Activated naive CD8-positive, alpha-beta T cell (primary cell): Measurements from ENCODE around the gene FANCE.

Source experiments
- H3K27ac Mint-ChIP-seq: one replicate; pipeline ENCODE4 v1.8.0; 2021; ENCODE audit warnings: mixed read lengths
- H3K27me3 Mint-ChIP-seq: one replicate; pipeline ENCODE4 v1.8.0; 2021; ENCODE audit warnings: mixed read lengths
- H3K36me3 Mint-ChIP-seq: one replicate; pipeline ENCODE4 v1.8.0; 2021; ENCODE audit warnings: mixed read lengths
- H3K4me1 Mint-ChIP-seq: one replicate; pipeline ENCODE4 v1.8.0; 2021; ENCODE audit warnings: low read depth, mixed read lengths
- H3K4me3 Mint-ChIP-seq: one replicate; pipeline ENCODE4 v1.8.0; 2021; ENCODE audit warnings: mild to moderate bottlenecking, mixed read lengths
- H3K9me3 Mint-ChIP-seq: one replicate; pipeline ENCODE4 v1.8.0; 2021; ENCODE audit warnings: low read depth, mixed read lengths

Gene FANCE

GRCh38 chr6:35452183-35453090 is at the start of gene FANCE:
Gene FANCE (plus strand): TSS chr6:35452338. CDS start chr6:35452546, 208 bp downstream.
- H3K27ac Mint-ChIP-seq = peak within 1 kb of the TSS; percentile 41
- H3K27me3 Mint-ChIP-seq = no peaks in the 10 kb centered on the region
- no peaks in the 10 kb centered on the region for H3K9me3 Mint-ChIP-seq
- H3K4me3 Mint-ChIP-seq = peak within 1 kb of the TSS; percentile 85
- peaks cover 29% of the 10 kb centered on the region for H3K4me1 Mint-ChIP-seq
- H3K36me3 Mint-ChIP-seq = no peaks in the 10 kb centered on the region

GRCh38 chr6:35402856-35403191 is 49.3 kb upstream of the FANCE start:
- H3K4me1 Mint-ChIP-seq = peaks cover 18% of the 10 kb centered on the region
- peaks cover 4% of the 10 kb centered on the region for H3K36me3 Mint-ChIP-seq
- no peak overlapping the region for H3K4me3 Mint-ChIP-seq
- H3K27ac Mint-ChIP-seq = no peak overlapping the region
- H3K9me3 Mint-ChIP-seq = no peaks in the 10 kb centered on the region
- H3K27me3 Mint-ChIP-seq = no peaks in the 10 kb centered on the region

DNA sequence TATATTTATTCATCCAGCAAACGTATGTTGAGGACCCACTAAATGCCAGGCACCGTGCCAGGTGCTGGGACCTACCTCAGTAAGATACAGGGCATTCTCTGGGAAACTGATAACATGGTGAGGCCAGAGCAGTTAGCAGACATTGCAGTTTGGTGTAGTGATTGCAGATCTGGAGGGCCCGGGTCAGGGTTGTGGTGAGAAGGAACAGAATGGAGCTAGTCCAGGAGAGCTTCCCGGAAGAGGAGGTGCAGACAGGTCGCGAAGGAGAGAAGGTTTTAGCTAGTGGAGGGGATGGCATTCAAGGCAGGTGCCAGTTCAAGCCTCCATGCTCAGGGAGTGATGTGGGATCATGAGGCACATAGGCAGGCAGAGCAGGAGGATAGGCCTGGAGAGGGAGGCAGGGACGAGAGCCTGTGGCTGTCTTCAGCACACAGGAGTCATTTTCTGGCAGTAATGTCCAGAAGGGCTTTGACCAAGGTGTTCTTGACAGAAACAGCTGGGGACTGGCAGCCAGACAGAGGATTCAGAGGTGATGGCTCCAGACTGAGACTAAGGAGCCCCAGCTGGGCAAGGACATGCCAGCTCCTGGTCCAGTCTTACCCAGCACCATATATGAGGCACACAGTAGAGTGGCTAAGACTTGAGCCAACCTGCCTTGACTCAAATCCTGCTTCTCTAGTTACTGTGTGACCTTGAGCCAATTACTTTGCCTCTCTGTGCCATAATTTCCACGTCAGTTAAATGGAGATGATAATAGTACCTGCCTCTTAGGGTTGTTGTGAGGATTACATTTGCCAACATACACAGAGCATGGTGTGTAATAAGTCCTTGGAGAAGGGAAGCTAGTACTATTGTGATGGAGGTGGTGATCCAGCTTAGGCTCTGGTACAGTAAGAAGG is 48.3 kb upstream of the FANCE start:
- Mint-ChIP-seq H3K4me3 (no peak overlapping the region), H3K27me3 (no peaks in the 10 kb centered on the region), H3K27ac (peak overlapping the region; percentile 1)

DNA sequence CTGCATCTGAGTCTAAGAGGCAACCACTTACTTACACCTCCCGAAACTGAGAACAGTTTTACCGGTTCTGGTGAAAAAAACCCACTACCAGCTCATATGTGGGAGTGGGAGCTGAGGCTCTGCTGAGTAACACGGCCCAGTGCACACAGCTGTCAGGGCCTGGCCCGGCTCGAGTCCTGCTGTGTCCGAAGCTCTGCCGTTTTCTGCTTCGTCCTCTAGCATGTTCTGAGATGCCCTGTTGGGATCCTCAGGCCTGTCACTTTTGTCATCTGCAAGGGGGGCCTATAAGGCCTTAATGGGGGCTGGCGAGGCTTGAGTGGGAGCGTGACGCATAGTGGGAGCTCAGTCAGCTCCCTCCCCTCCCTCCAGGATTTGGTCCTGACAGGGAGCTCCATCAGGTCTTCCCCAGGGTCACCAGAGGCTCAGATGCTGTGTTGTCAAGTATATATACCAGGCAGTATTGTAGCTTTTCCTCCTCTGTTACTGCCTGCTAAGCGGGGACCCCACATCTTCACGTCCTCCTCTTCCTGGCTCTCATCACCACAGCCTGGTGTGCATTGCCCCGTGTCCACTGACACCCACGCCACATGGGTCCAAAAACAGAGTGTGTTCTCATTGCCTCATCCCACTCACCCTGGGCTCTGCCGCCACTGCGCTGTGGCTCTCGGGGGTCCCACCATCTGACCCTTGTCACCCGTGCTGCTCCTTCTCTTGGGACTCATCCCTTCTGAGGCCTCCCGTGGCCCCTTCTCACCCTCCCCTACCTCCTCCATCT is 45.2 kb upstream of the FANCE start:
- Mint-ChIP-seq H3K27ac (no peak overlapping the region), H3K9me3 (no peaks in the 10 kb centered on the region), H3K36me3 (peaks cover 2% of the 10 kb centered on the region), H3K4me1 (peaks cover 40% of the 10 kb centered on the region), H3K4me3 (no peak overlapping the region), H3K27me3 (no peaks in the 10 kb centered on the region)

More for the DNA sequence above, 48.3 kb upstream of the FANCE start:
- peaks cover 17% of the 10 kb centered on the region for H3K4me1 Mint-ChIP-seq
- H3K9me3 Mint-ChIP-seq = no peaks in the 10 kb centered on the region
- H3K36me3 Mint-ChIP-seq = no peaks in the 10 kb centered on the region

DNA sequence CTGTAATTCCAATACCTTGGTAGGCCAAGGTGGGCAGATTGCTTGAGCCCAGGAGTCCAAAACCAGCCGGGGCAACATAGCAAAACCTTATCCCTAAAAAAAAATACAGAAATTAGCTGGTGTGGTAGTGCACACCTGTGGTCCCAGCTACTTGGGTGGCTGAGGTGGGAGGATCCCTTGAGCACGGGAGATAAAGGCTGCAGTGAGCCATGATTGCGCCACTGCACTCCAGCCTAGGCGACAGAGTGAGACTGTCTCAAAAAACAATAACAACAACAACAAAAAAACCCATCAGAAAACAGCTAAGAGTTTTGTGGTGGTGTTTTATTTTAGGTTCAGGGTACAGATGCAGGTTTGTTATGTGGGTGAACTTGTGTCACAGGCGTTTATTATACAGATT is 42.9 kb upstream of the FANCE start:
- Mint-ChIP-seq H3K9me3 (no peaks in the 10 kb centered on the region), H3K36me3 (peaks cover 8% of the 10 kb centered on the region), H3K27me3 (no peaks in the 10 kb centered on the region), H3K4me1 (peaks cover 37% of the 10 kb centered on the region), H3K4me3 (no peak overlapping the region), H3K27ac (peak overlapping the region; percentile 54)

DNA sequence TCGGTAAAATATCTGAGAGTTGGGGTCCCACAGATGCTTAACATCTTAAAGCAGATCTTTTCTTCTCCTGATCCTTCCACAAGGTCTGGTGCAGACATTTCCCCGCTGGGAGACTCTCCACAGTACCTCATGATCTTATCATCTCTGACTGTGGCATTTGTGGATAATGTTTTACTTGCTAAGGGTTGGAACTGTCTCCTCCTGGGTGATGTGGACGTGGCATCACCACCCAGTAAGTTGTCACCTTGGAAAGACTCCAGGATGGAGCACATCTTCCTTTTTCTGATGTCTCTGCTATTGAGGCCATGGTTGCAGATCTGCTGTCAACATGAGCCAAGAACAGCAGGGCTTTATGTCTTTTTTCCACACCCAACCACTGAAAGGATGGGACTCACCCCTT is 42.0 kb upstream of the FANCE start:
- Mint-ChIP-seq H3K36me3 (peaks cover 8% of the 10 kb centered on the region), H3K27ac (peak overlapping the region; percentile 73), H3K4me3 (no peak overlapping the region), H3K9me3 (no peaks in the 10 kb centered on the region), H3K27me3 (no peaks in the 10 kb centered on the region), H3K4me1 (peaks cover 39% of the 10 kb centered on the region)

DNA sequence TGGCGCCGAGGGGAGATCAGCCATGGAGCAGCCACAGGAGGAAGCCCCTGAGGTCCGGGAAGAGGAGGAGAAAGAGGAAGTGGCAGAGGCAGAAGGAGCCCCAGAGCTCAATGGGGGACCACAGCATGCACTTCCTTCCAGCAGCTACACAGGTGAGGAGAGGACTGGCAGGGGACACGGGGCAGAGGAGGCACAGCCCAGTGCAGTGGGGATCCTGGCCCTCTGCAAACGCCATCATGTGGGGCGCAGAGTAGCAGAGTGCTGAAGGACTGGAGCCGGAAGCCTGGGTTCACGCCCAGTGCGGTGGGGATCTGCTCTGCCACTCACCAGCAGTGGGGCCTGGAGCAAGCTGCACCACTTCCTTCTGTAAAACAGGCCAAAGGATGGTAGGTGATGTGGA is 41.1 kb upstream of the FANCE start:
- Mint-ChIP-seq H3K27me3 (no peaks in the 10 kb centered on the region), H3K4me1 (peaks cover 42% of the 10 kb centered on the region), H3K36me3 (peaks cover 10% of the 10 kb centered on the region), H3K9me3 (no peaks in the 10 kb centered on the region), H3K27ac (peak overlapping the region; percentile 86), H3K4me3 (peak overlapping the region; percentile 51)

GRCh38 chr6:35412102-35412501 is 40.0 kb upstream of the FANCE start:
- H3K27me3 Mint-ChIP-seq = no peaks in the 10 kb centered on the region
- H3K4me3 Mint-ChIP-seq = no peak overlapping the region
- H3K36me3 Mint-ChIP-seq = peaks cover 10% of the 10 kb centered on the region
- no peaks in the 10 kb centered on the region for H3K9me3 Mint-ChIP-seq
- peaks cover 40% of the 10 kb centered on the region for H3K4me1 Mint-ChIP-seq
- H3K27ac Mint-ChIP-seq = no peak overlapping the region

DNA sequence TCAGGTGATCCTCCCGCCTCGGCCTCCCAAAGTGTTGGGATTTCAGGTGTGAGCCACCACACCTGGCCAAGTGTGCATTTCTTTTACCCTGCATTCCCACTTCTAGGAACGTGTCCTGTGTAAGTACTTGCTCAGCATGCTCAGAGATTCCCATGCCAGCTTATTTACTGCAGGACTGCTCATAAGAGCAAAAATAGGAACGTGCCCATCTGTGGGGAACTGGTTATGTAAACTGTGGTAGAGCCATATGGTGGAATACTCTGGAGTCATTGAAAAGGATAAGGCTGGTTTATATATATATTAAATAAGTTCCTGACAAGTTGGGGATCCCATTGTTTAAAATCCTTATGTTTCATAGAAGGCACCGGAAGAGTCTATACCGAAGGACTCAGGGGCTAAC is 38.2 kb upstream of the FANCE start:
- H3K4me3 Mint-ChIP-seq = no peak overlapping the region
- no peak overlapping the region for H3K27ac Mint-ChIP-seq
- H3K36me3 Mint-ChIP-seq = peaks cover 13% of the 10 kb centered on the region
- H3K9me3 Mint-ChIP-seq = no peaks in the 10 kb centered on the region
- no peaks in the 10 kb centered on the region for H3K27me3 Mint-ChIP-seq
- H3K4me1 Mint-ChIP-seq = peaks cover 47% of the 10 kb centered on the region

- H3K36me3 Mint-ChIP-seq = peaks cover 13% of the 10 kb centered on the region
- H3K4me1 Mint-ChIP-seq = peaks cover 48% of the 10 kb centered on the region
- no peak overlapping the region for H3K4me3 Mint-ChIP-seq
- peak overlapping the region; percentile 66 for H3K27ac Mint-ChIP-seq
- no peaks in the 10 kb centered on the region for H3K9me3 Mint-ChIP-seq
- H3K27me3 Mint-ChIP-seq = no peaks in the 10 kb centered on the region
These were observed 36.9 kb upstream of the FANCE start for GRCh38 chr6:35415065-35415891.

- Mint-ChIP-seq H3K4me1 (peaks cover 33% of the 10 kb centered on the region), H3K4me3 (peak overlapping the region; percentile 25), H3K27me3 (no peaks in the 10 kb centered on the region), H3K9me3 (no peaks in the 10 kb centered on the region), H3K36me3 (peaks cover 9% of the 10 kb centered on the region), H3K27ac (peak overlapping the region; percentile 84)
These were observed 34.0 kb upstream of the FANCE start for GRCh38 chr6:35417979-35418661.

DNA sequence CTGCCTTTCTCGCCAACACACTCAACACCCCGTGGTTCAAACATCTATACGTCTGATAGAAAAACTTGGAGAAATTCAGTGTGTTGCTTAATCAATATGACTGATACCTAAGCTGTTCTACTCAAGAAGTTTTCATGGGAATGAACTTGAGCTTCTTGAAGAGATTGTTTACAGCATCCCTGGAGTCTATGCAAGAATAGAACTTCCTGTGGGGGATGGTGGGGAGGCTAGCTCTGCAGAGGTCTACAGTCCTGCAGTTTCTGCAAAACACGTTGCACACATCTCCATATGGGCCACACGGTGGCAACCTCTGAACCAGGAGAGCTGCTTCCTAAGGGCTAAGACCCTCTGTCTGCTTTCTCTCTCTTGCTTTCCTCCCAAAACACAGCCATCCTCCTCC is 32.7 kb upstream of the FANCE start:
- peaks cover 33% of the 10 kb centered on the region for H3K4me1 Mint-ChIP-seq
- no peaks in the 10 kb centered on the region for H3K27me3 Mint-ChIP-seq
- no peaks in the 10 kb centered on the region for H3K9me3 Mint-ChIP-seq
- no peak overlapping the region for H3K4me3 Mint-ChIP-seq
- peaks cover 7% of the 10 kb centered on the region for H3K36me3 Mint-ChIP-seq
- peak overlapping the region; percentile 72 for H3K27ac Mint-ChIP-seq

DNA sequence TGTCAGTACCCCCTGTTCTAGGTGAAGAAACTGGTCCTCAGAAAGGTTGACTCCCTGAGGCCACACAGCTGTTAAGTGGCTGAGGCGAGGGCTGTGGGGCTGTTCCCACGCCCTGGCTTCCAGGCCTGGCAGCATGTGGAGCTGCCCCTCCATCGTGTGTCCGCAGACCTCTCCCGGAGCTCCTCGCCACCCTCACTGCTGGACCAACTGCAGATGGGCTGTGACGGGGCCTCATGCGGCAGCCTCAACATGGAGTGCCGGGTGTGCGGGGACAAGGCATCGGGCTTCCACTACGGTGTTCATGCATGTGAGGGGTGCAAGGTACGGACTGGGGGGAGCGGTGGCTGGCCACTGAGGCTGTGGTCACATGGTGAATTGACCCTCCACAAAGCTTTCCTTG is 32.2 kb upstream of the FANCE start:
- Mint-ChIP-seq H3K27me3 (no peaks in the 10 kb centered on the region), H3K36me3 (peaks cover 7% of the 10 kb centered on the region), H3K27ac (no peak overlapping the region), H3K4me1 (peaks cover 31% of the 10 kb centered on the region), H3K9me3 (no peaks in the 10 kb centered on the region), H3K4me3 (no peak overlapping the region)
